IPS-18c (cell line): ENCODE measurements around the gene ATP8B1.
"Not testable (repeated sequence)": the region's sequence is repeated elsewhere in the genome, so short reads cannot be mapped to it uniquely, and the experiment has no call there.

ENCODE experiments used
- H3K4me3 ChIP-seq: 2 replicates; pipeline ENCODE4 v1.7.0; 2013; ENCODE audit warnings: low read depth, mild to moderate bottlenecking, low read length, moderate library complexity; ENCODE audit not compliant: insufficient read depth
- H3K9me3 ChIP-seq: one replicate; pipeline ENCODE4 v1.6.1; 2013; ENCODE audit warnings: mild to moderate bottlenecking, low read length, moderate library complexity; ENCODE audit not compliant: control insufficient read depth, insufficient read depth

ATP8B1 gene

GRCh38 chr18:57754577-57755338 lies 48.4 kb downstream of the ATP8B1 start:
- H3K9me3 ChIP-seq: no peaks in the 10 kb centered on the region
- no peak overlapping the region for H3K4me3 ChIP-seq

- H3K4me3 ChIP-seq: no peak overlapping the region
- H3K9me3 ChIP-seq: no peaks in the 10 kb centered on the region
These were observed 50.1 kb downstream of the ATP8B1 start for GRCh38 chr18:57753063-57753462.

GRCh38 chr18:57749604-57749970 lies 53.5 kb downstream of the ATP8B1 start:
- Histone ChIP-seq H3K9me3 (no peaks in the 10 kb centered on the region), H3K4me3 (no peak overlapping the region)

GRCh38 chr18:57748770-57749603 lies 54.1 kb downstream of the ATP8B1 start:
- no peaks in the 10 kb centered on the region for H3K9me3 ChIP-seq
- H3K4me3 ChIP-seq: no peak overlapping the region

GRCh38 chr18:57747809-57748680 lies 55.1 kb downstream of the ATP8B1 start:
- no peaks in the 10 kb centered on the region for H3K9me3 ChIP-seq
- no peak overlapping the region for H3K4me3 ChIP-seq

- Histone ChIP-seq H3K9me3 (no peaks in the 10 kb centered on the region), H3K4me3 (no peak overlapping the region)
These were observed 58.9 kb downstream of the ATP8B1 start for GRCh38 chr18:57744211-57744694.

- Histone ChIP-seq H3K9me3 (no peaks in the 10 kb centered on the region), H3K4me3 (no peak overlapping the region)
These were observed 60.1 kb downstream of the ATP8B1 start for GRCh38 chr18:57743008-57743407.

GRCh38 chr18:57741273-57741672 lies 61.8 kb downstream of the ATP8B1 start:
- Histone ChIP-seq H3K9me3 (no peaks in the 10 kb centered on the region), H3K4me3 (no peak overlapping the region)

GRCh38 chr18:57738078-57738477 lies 65.0 kb downstream of the ATP8B1 start:
- H3K9me3 ChIP-seq: no peaks in the 10 kb centered on the region
- no peak overlapping the region for H3K4me3 ChIP-seq

GRCh38 chr18:57737400-57738060 lies 65.6 kb downstream of the ATP8B1 start:
- Histone ChIP-seq H3K4me3 (no peak overlapping the region), H3K9me3 (no peaks in the 10 kb centered on the region)

GRCh38 chr18:57735042-57735441 lies 68.1 kb downstream of the ATP8B1 start:
- not testable (repeated sequence) for H3K9me3 ChIP-seq, H3K4me3 ChIP-seq

- H3K4me3 ChIP-seq: no peak overlapping the region
- H3K9me3 ChIP-seq: no peaks in the 10 kb centered on the region
These were observed 69.3 kb downstream of the ATP8B1 start for GRCh38 chr18:57733861-57734260.

- Histone ChIP-seq H3K9me3 (no peaks in the 10 kb centered on the region), H3K4me3 (no peak overlapping the region)
These were observed 73.0 kb downstream of the ATP8B1 start for GRCh38 chr18:57730146-57730545.

- Histone ChIP-seq H3K4me3 (no peak overlapping the region), H3K9me3 (no peaks in the 10 kb centered on the region)
These were observed 74.1 kb downstream of the ATP8B1 start for GRCh38 chr18:57728941-57729511.

GRCh38 chr18:57727952-57728807 lies 74.9 kb downstream of the ATP8B1 start:
- Histone ChIP-seq H3K4me3 (no peak overlapping the region), H3K9me3 (no peaks in the 10 kb centered on the region)
